Type B pancreatic cell (in vitro differentiated cells): Measurements from ENCODE around the gene IZUMO4. TPM values are rescaled to one million over a fixed set of nuclear protein-coding genes. Genes with fewer than 3 reads are reported as not detected.

Experiments
- DNase-seq: peaks from one replicate; pipeline ENCODE4 v3.0.0; 2021; ENCODE audit warnings: mixed read lengths; ENCODE audit not compliant: unreplicated experiment; ENCODE audit errors: extremely low spot score
- H3K27ac Mint-ChIP-seq: 2 replicates; pipeline ENCODE4 v1.8.0; 2021; ENCODE audit warnings: mild to moderate bottlenecking, mixed read lengths
- H3K27me3 Mint-ChIP-seq: 2 replicates; pipeline ENCODE4 v1.8.0; 2021; ENCODE audit warnings: mixed read lengths
- H3K36me3 Mint-ChIP-seq: 2 replicates; pipeline ENCODE4 v1.8.0; 2021; ENCODE audit warnings: mixed read lengths
- H3K4me1 Mint-ChIP-seq: one replicate; pipeline ENCODE4 v1.8.0; 2021; ENCODE audit warnings: mixed read lengths; ENCODE audit not compliant: unreplicated experiment
- H3K4me3 Mint-ChIP-seq: 2 replicates; pipeline ENCODE4 v1.8.0; 2021; ENCODE audit warnings: mild to moderate bottlenecking, mixed read lengths
- H3K9me3 Mint-ChIP-seq: 2 replicates; pipeline ENCODE4 v1.8.0; 2021; ENCODE audit warnings: mixed read lengths
- CTCF ChIP-seq: fragments of 200-600 bp; sonication (generic); conservative IDR thresholded peaks from 2 replicates; pipeline ENCODE4 v1.5.0; 2021; ENCODE audit warnings: antibody characterized with exemption, mild to moderate bottlenecking
- total RNA-seq: library from RNA; stranded (reverse); gene quantifications from 2 replicates; pipeline ENCODE4 v1.2.1, GENCODE V29; 2021; ENCODE audit warnings: low replicate concordance

Gene IZUMO4
- total RNA-seq, 1 donor from 2014 or later: 7.4 TPM

- H3K27me3 Mint-ChIP-seq: no peaks in the 10 kb centered on the region
- peak overlapping the region; percentile 70 for H3K27ac Mint-ChIP-seq
- TF ChIP-seq CTCF: no peak
- H3K36me3 Mint-ChIP-seq: no peaks in the 10 kb centered on the region
- no peaks in the 10 kb centered on the region for H3K9me3 Mint-ChIP-seq
- peaks cover 18% of the 10 kb centered on the region for H3K4me1 Mint-ChIP-seq
- DNase-seq: no peak
- H3K4me3 Mint-ChIP-seq: peak overlapping the region; percentile 62
Observed at GRCh38 chr19:2058570-2059421, 37.9 kb upstream of the IZUMO4 start.

GRCh38 chr19:2059422-2060201 is 37.1 kb upstream of the IZUMO4 start:
- no peaks in the 10 kb centered on the region for H3K36me3 Mint-ChIP-seq
- no peaks in the 10 kb centered on the region for H3K9me3 Mint-ChIP-seq
- TF ChIP-seq CTCF: no peak
- H3K4me3 Mint-ChIP-seq: peak overlapping the region; percentile 90
- H3K27ac Mint-ChIP-seq: peak overlapping the region; percentile 98
- no peaks in the 10 kb centered on the region for H3K27me3 Mint-ChIP-seq
- no peak for DNase-seq
- H3K4me1 Mint-ChIP-seq: peaks cover 18% of the 10 kb centered on the region

GRCh38 chr19:2060884-2061494 is 35.7 kb upstream of the IZUMO4 start:
- Mint-ChIP-seq H3K9me3 (no peaks in the 10 kb centered on the region), H3K36me3 (no peaks in the 10 kb centered on the region), H3K4me3 (peak overlapping the region; percentile 90), H3K4me1 (peaks cover 14% of the 10 kb centered on the region), H3K27ac (peak overlapping the region; percentile 98), H3K27me3 (no peaks in the 10 kb centered on the region)
- DNase-seq: no peak
- no peak for TF ChIP-seq CTCF

- no peak for TF ChIP-seq CTCF
- H3K27ac Mint-ChIP-seq: peak overlapping the region; percentile 96
- DNase-seq: peak; percentile 100
- H3K4me3 Mint-ChIP-seq: peak overlapping the region; percentile 94
- H3K4me1 Mint-ChIP-seq: peaks cover 14% of the 10 kb centered on the region
- no peaks in the 10 kb centered on the region for H3K9me3 Mint-ChIP-seq
- no peaks in the 10 kb centered on the region for H3K36me3 Mint-ChIP-seq
- H3K27me3 Mint-ChIP-seq: no peaks in the 10 kb centered on the region
Observed at GRCh38 chr19:2061495-2062388, 35.0 kb upstream of the IZUMO4 start.

- DNase-seq: no peak
- Mint-ChIP-seq H3K9me3 (no peaks in the 10 kb centered on the region), H3K27me3 (no peaks in the 10 kb centered on the region), H3K36me3 (no peaks in the 10 kb centered on the region), H3K4me1 (peaks cover 14% of the 10 kb centered on the region), H3K4me3 (peak overlapping the region; percentile 94), H3K27ac (peak overlapping the region; percentile 96)
- TF ChIP-seq CTCF: no peak
Observed at GRCh38 chr19:2062389-2062729, 34.4 kb upstream of the IZUMO4 start.
